ENCODE measurements around the gene SLC35F4. TPM values are rescaled to one million over a fixed set of nuclear protein-coding genes. Genes with fewer than 3 reads are reported as not detected.

Gene SLC35F4
- total RNA-seq, 4 donors from 2014 or later: not detected

GRCh38 chr14:57749267-57749666 lies 116.6 kb downstream of the SLC35F4 start:
- no peaks in the 10 kb centered on the region for H3K36me3 ChIP-seq
- no peaks in the 10 kb centered on the region for H3K9me3 ChIP-seq
- H3K27me3 ChIP-seq: no peaks in the 10 kb centered on the region
- H3K27ac ChIP-seq: no peak overlapping the region
- H3K4me3 ChIP-seq: no peak overlapping the region
- no peak for TF ChIP-seq EP300 (IDR thresholded peaks at IDR 0.05)
- no peaks in the 10 kb centered on the region for H3K4me1 ChIP-seq
- 48% methylated on average over 3 of the region's 3 CpGs for WGBS
- no peak for DNase-seq (ENCODE audit: low spot score in 2 of 2)

DNA sequence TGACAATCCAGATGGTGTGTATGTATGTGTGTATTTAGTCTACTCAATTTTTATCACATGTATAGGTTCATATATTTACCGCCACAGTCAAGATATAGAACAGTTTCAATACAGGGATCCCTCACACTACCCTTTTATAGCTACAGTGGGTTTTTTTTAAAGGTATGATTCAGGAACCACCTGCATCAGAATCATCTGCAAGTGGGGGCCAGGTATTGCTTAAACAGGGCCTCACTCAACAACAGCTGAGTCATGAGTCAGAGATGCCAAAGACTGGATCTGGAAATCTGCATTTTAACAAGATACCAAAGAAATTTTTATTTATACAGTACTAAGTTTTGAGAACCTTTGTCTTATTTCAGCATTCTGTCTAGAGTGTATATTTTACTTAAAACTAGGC lies 117.6 kb downstream of the SLC35F4 start:
- no peak overlapping the region for H3K4me3 ChIP-seq
- no peak for TF ChIP-seq POLR2AphosphoS5 (IDR thresholded peaks at IDR 0.05)
- no peak for TF ChIP-seq POLR2A (IDR thresholded peaks at IDR 0.05)
- TF ChIP-seq EP300 (IDR thresholded peaks at IDR 0.05): no peak
- TF ChIP-seq, protein P1, sequence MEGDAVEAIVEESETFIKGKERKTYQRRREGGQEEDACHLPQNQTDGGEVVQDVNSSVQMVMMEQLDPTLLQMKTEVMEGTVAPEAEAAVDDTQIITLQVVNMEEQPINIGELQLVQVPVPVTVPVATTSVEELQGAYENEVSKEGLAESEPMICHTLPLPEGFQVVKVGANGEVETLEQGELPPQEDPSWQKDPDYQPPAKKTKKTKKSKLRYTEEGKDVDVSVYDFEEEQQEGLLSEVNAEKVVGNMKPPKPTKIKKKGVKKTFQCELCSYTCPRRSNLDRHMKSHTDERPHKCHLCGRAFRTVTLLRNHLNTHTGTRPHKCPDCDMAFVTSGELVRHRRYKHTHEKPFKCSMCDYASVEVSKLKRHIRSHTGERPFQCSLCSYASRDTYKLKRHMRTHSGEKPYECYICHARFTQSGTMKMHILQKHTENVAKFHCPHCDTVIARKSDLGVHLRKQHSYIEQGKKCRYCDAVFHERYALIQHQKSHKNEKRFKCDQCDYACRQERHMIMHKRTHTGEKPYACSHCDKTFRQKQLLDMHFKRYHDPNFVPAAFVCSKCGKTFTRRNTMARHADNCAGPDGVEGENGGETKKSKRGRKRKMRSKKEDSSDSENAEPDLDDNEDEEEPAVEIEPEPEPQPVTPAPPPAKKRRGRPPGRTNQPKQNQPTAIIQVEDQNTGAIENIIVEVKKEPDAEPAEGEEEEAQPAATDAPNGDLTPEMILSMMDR (IDR thresholded peaks at IDR 0.05): no peak
- no peaks in the 10 kb centered on the region for H3K4me1 ChIP-seq
- no peaks in the 10 kb centered on the region for H3K36me3 ChIP-seq
- WGBS: 100% methylated on average over 1 of the region's 1 CpG
- no peaks in the 10 kb centered on the region for H3K9me3 ChIP-seq
- no peaks in the 10 kb centered on the region for H3K27me3 ChIP-seq
- no peak overlapping the region for H3K27ac ChIP-seq
- DNase-seq (ENCODE audit: low spot score in 2 of 2): no peak

DNA sequence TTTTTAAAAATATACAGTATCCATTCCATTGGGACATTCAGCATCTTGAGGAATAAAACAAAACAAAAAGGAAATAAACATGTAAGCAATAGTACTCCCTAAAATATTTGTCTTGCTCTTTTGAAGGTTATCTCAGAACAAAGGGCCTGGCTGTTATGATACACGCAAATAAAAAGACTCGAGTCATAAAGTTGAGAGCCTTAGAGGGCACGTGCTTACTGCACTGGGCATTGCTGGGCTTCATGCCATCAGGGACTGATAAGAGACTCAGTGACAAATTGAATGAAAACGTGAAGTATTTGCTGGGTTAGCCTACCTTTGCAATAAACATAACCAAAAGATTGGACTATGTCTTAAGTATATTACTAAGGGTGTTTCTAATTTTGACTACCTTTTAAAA lies 118.9 kb downstream of the SLC35F4 start:
- no peaks in the 10 kb centered on the region for H3K27me3 ChIP-seq
- H3K4me3 ChIP-seq: no peak overlapping the region
- no peaks in the 10 kb centered on the region for H3K36me3 ChIP-seq
- no peak overlapping the region for H3K27ac ChIP-seq
- no peak for TF ChIP-seq POLR2AphosphoS5 (IDR thresholded peaks at IDR 0.05)
- TF ChIP-seq POLR2A (IDR thresholded peaks at IDR 0.05): no peak
- TF ChIP-seq EP300 (IDR thresholded peaks at IDR 0.05): no peak
- TF ChIP-seq, protein P1 (IDR thresholded peaks at IDR 0.05): no peak
- no peak for DNase-seq (ENCODE audit: low spot score in 2 of 2)
- 77% methylated on average over 4 of the region's 4 CpGs for WGBS
- no peaks in the 10 kb centered on the region for H3K9me3 ChIP-seq
- H3K4me1 ChIP-seq: no peaks in the 10 kb centered on the region

DNA sequence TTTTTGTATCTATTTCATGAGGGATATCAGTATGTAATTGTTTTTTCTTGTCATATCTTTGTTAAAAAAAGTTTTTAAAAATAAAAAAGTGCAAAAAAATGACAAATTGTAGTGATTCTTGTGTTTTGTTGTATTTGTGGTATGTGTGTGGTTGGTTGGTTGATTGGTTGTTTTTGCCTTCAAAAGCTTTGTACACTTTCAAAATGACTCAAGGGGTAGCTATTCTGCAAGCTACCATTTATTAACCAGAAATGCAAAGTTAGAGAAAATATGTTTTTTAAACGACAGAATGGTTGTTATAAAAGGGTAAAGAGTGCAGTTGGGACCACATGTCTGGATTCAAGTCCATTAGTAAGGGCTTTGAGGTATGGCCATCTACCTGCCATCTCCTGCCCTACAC lies 119.3 kb downstream of the SLC35F4 start:
- Histone ChIP-seq H3K36me3 (no peaks in the 10 kb centered on the region), H3K4me1 (no peaks in the 10 kb centered on the region), H3K4me3 (no peak overlapping the region), H3K27me3 (no peaks in the 10 kb centered on the region), H3K9me3 (no peaks in the 10 kb centered on the region), H3K27ac (no peak overlapping the region)
- WGBS: 55% methylated on average over 1 of the region's 1 CpG
- no peak for TF ChIP-seq POLR2AphosphoS5 (IDR thresholded peaks at IDR 0.05)
- TF ChIP-seq EP300 (IDR thresholded peaks at IDR 0.05): no peak
- no peak for TF ChIP-seq POLR2A (IDR thresholded peaks at IDR 0.05)
- TF ChIP-seq, protein P1 (IDR thresholded peaks at IDR 0.05): no peak
- DNase-seq (ENCODE audit: low spot score in 2 of 2): no peak

- H3K36me3 ChIP-seq: no peaks in the 10 kb centered on the region
- no peaks in the 10 kb centered on the region for H3K4me1 ChIP-seq
- H3K27me3 ChIP-seq: no peaks in the 10 kb centered on the region
- no peak overlapping the region for H3K4me3 ChIP-seq
- no peaks in the 10 kb centered on the region for H3K9me3 ChIP-seq
- TF ChIP-seq EP300 (IDR thresholded peaks at IDR 0.05): no peak
- no peak for TF ChIP-seq POLR2AphosphoS5 (IDR thresholded peaks at IDR 0.05)
- WGBS: 33% methylated on average over 2 of the region's 2 CpGs
- DNase-seq (ENCODE audit: low spot score in 2 of 2): no peak
- H3K27ac ChIP-seq: no peak overlapping the region
These were observed 126.4 kb downstream of the SLC35F4 start for GRCh38 chr14:57739516-57739915.

DNA sequence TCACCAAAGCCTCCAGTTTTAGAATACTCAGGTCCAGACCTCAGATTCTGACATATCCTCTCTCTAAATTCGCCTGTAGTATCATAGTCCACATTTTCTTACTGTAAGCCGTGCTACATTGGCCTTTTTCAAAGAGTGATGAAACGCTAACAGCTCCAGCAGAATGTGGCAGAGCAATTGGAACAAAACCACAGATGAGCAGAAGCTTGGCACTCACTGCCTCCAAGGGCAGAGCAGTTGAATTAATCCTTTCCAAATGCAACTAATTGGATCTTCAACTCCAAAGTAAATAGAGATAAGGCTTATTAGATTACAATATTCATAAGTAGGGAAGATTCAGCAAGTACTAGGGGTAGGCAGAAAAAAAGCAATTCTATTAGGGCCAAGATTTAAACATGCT lies 128.3 kb downstream of the SLC35F4 start:
- Histone ChIP-seq H3K4me3 (no peak overlapping the region), H3K4me1 (no peaks in the 10 kb centered on the region), H3K27ac (no peak overlapping the region), H3K9me3 (no peaks in the 10 kb centered on the region), H3K27me3 (no peaks in the 10 kb centered on the region), H3K36me3 (no peaks in the 10 kb centered on the region)
- 32% methylated on average over 3 of the region's 3 CpGs for WGBS
- no peak for DNase-seq (ENCODE audit: low spot score in 2 of 2)
- TF ChIP-seq POLR2AphosphoS5 (IDR thresholded peaks at IDR 0.05) (no peak), EP300 (IDR thresholded peaks at IDR 0.05) (no peak), POLR2A (IDR thresholded peaks at IDR 0.05) (no peak)
- TF ChIP-seq, protein P1 (IDR thresholded peaks at IDR 0.05): no peak

All from suprapubic skin (tissue), 4 donors.